Right lobe of liver (tissue), 4 donors: ENCODE results near the gene ALDH1B1.

Source experiments
- POLR2A ChIP-seq: fragments of 450-650 bp; IDR thresholded peaks from one replicate; pipeline ENCODE4 v1.6.1; 2017; ENCODE audit warnings: antibody characterized with exemption, mild to moderate bottlenecking
- TF ChIP-seq, protein P1 (sequence below), 4 donors: fragments of 200-600 bp in 3 of 4; fragments of 450-650 bp in 1 of 4; IDR thresholded peaks; one replicate each; pipeline versions ENCODE4 v1.5.1 to v1.8.0; 2016 to 2022; ENCODE audit warnings: antibody characterized with exemption in 4 of 4, mild to moderate bottlenecking in 2 of 4
- donor health status: DM: no; HTN: no; CAD: no.
- donor health status: DM: no; HTN: no; CAD: no.
- donor health status: DM: no; HTN: yes; CAD: no.

DNA sequence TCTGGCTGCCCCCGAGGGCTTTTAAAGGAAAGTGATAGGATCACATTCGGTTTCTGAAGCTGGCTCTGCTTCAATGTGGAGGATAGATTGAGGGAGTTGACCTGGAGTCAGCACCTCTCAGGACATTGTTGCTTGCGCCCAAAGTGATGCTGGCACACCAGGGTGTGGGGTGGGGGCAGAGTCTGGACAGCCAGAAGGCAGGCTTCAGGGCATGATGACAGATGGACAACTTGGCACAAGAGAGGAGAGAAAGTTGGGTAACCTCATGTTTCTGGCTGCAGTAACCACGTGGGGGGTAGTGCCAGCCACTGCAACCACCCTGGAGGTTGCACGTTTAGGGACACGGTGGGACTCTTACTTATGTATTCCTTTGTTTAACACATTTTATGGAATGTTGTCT is 9.5 kb downstream of the ALDH1B1 start:
- no peak for TF ChIP-seq POLR2A
- TF ChIP-seq, protein P1, sequence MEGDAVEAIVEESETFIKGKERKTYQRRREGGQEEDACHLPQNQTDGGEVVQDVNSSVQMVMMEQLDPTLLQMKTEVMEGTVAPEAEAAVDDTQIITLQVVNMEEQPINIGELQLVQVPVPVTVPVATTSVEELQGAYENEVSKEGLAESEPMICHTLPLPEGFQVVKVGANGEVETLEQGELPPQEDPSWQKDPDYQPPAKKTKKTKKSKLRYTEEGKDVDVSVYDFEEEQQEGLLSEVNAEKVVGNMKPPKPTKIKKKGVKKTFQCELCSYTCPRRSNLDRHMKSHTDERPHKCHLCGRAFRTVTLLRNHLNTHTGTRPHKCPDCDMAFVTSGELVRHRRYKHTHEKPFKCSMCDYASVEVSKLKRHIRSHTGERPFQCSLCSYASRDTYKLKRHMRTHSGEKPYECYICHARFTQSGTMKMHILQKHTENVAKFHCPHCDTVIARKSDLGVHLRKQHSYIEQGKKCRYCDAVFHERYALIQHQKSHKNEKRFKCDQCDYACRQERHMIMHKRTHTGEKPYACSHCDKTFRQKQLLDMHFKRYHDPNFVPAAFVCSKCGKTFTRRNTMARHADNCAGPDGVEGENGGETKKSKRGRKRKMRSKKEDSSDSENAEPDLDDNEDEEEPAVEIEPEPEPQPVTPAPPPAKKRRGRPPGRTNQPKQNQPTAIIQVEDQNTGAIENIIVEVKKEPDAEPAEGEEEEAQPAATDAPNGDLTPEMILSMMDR (IDR thresholded peaks at IDR 0.05): no peak
